IMR-90 (cell line): ENCODE measurements around the gene MRC2. TPM values are rescaled to one million over a fixed set of nuclear protein-coding genes. Genes with fewer than 3 reads are reported as not detected.
A peak's percentile ranks its signal among the peaks of the same experiment; 100 is the strongest.

Experiments used
- ATAC-seq: fragments of 200-7000 bp; cut with Tn5 transposase; 2 replicates; pipeline ENCODE4 v1.9.1; 2020; ENCODE audit warnings: low read depth, mild to moderate bottlenecking, moderate library complexity
- BruUV-seq: library from RNA; stranded (reverse); fragments of 400-500 nt; replicated peaks from 2 replicates; lab custom pipeline; 2021; lab: Mats Ljungman, UMichigan
- CTCF ChIA-PET: fragments of 300-600 bp; formaldehyde crosslinking; extraction: SDS; loops from one replicate; lab custom pipeline; 2021; ENCODE audit warnings: antibody characterized with exemption; lab: Yijun Ruan, JAX
- POLR2A ChIA-PET: fragments of 300-600 bp; sonication (Branson Sonifier 250); formaldehyde crosslinking; loops from one replicate; lab custom pipeline; 2022; ENCODE audit warnings: antibody characterized with exemption; ENCODE audit not compliant: unreplicated experiment; lab: Charles Lee
- DNase-seq: peaks from one replicate; pipeline ENCODE4 v3.0.0; 2013
- H2AFZ ChIP-seq: replicated peaks from 2 replicates; pipeline ENCODE3; 2013; ENCODE audit warnings: low read length, mild to moderate bottlenecking; ENCODE audit not compliant: poor library complexity
- H2AK5ac ChIP-seq: 2 replicates; pipeline ENCODE4 v1.6.1; 2013; ENCODE audit warnings: low read depth, low read length, inconsistent platforms
- H2AK9ac ChIP-seq: replicated peaks from 2 replicates; pipeline ENCODE3; 2013; ENCODE audit warnings: mild to moderate bottlenecking, low read depth, low read length, moderate library complexity; ENCODE audit not compliant: poor library complexity
- H2BK120ac ChIP-seq: 2 replicates; pipeline ENCODE4 v1.6.1; 2013; ENCODE audit warnings: low read depth, low read length, inconsistent platforms
- H2BK15ac ChIP-seq: 3 replicates; pipeline ENCODE4 v1.6.1; 2013; ENCODE audit warnings: low read depth, low read length, inconsistent platforms
- H2BK20ac ChIP-seq: 2 replicates; pipeline ENCODE4 v1.6.1; 2013; ENCODE audit warnings: low read depth, mild to moderate bottlenecking, inconsistent platforms, low read length, moderate library complexity
- H2BK5ac ChIP-seq: 2 replicates; pipeline ENCODE4 v1.6.1; 2013; ENCODE audit warnings: mild to moderate bottlenecking, low read depth, low read length, inconsistent platforms; ENCODE audit not compliant: poor library complexity, severe bottlenecking
- H3K14ac ChIP-seq: replicated peaks from 2 replicates; pipeline ENCODE4 v1.6.1; 2013; ENCODE audit warnings: low read depth, low read length, inconsistent platforms
- H3K18ac ChIP-seq: 2 replicates; pipeline ENCODE4 v1.6.1; 2013; ENCODE audit warnings: low read depth, low read length, control low read depth
- H3K23ac ChIP-seq: 2 replicates; pipeline ENCODE4 v1.6.1; 2013; ENCODE audit warnings: low read depth, low read length, inconsistent platforms
- H3K27ac ChIP-seq: 2 replicates; pipeline ENCODE4 v1.5.1; 2013; ENCODE audit warnings: mild to moderate bottlenecking, control low read depth, low read length; ENCODE audit not compliant: insufficient read depth
- H3K27me3 ChIP-seq: 2 replicates; pipeline ENCODE4 v1.6.1; 2013; ENCODE audit warnings: low read length; ENCODE audit not compliant: control insufficient read depth, insufficient read depth
- H3K36me3 ChIP-seq: 2 replicates; pipeline ENCODE4 v1.6.1; 2013; ENCODE audit warnings: low read length, mixed read lengths; ENCODE audit not compliant: control insufficient read depth, insufficient read depth
- H3K4ac ChIP-seq: 2 replicates; pipeline ENCODE4 v1.6.1; 2013; ENCODE audit warnings: low read depth, low read length, inconsistent platforms
- H3K4me1 ChIP-seq: 2 replicates; pipeline ENCODE4 v1.6.1; 2013; ENCODE audit warnings: low read length, mixed read lengths; ENCODE audit not compliant: control insufficient read depth, insufficient read depth
- H3K4me2 ChIP-seq: 2 replicates; pipeline ENCODE4 v1.6.1; 2013; ENCODE audit warnings: low read depth, mild to moderate bottlenecking, control low read depth, low read length, moderate library complexity
- H3K4me3 ChIP-seq: 2 replicates; pipeline ENCODE4 v1.5.1; 2013; ENCODE audit warnings: low read depth, mild to moderate bottlenecking, control low read depth, low read length, moderate library complexity; ENCODE audit not compliant: insufficient read depth
- H3K56ac ChIP-seq: 2 replicates; pipeline ENCODE4 v1.6.1; 2013; ENCODE audit warnings: low read length, inconsistent platforms; ENCODE audit not compliant: insufficient read depth; ENCODE audit errors: extremely low read depth
- H3K79me1 ChIP-seq, 2 experiments: 2 replicates each; pipeline ENCODE4 v1.6.1; 2013; ENCODE audit warnings: low read length in 2 of 2, inconsistent platforms in 1 of 2, low read depth in 1 of 2
- H3K9ac ChIP-seq: 2 replicates; pipeline ENCODE4 v1.6.1; 2013; ENCODE audit warnings: low read depth, low read length, control low read depth
- H3K9me1 ChIP-seq: 2 replicates; pipeline ENCODE4 v1.6.1; 2013; ENCODE audit warnings: low read length, inconsistent platforms; ENCODE audit not compliant: insufficient read depth
- H3K9me3 ChIP-seq: 2 replicates; pipeline ENCODE4 v1.6.1; 2013; ENCODE audit warnings: low read length; ENCODE audit not compliant: control insufficient read depth, insufficient read depth
- H4K20me1 ChIP-seq: 2 replicates; pipeline ENCODE4 v1.6.1; 2013; ENCODE audit warnings: low read length, inconsistent platforms; ENCODE audit not compliant: insufficient read depth
- H4K5ac ChIP-seq: 2 replicates; pipeline ENCODE4 v1.6.1; 2013; ENCODE audit warnings: mild to moderate bottlenecking, low read depth, low read length, control low read depth
- H4K8ac ChIP-seq, 2 experiments: 2 replicates each; pipeline ENCODE4 v1.6.1; 2013; ENCODE audit warnings: low read depth in 2 of 2, low read length in 2 of 2, control low read depth in 1 of 2, inconsistent platforms in 1 of 2
- H4K91ac ChIP-seq: 2 replicates; pipeline ENCODE4 v1.6.1; 2013; ENCODE audit warnings: low read depth, low read length, inconsistent platforms; ENCODE audit not compliant: insufficient read depth
- BHLHE40 ChIP-seq: fragments of 150-350 bp; IDR thresholded peaks from 2 replicates; pipeline ENCODE4 v1.6.1; 2016; ENCODE audit warnings: mild to moderate bottlenecking, low read depth, low read length
- CEBPB ChIP-seq: IDR thresholded peaks from 2 replicates; pipeline ENCODE4 v1.6.1; 2012; ENCODE audit warnings: low read depth, low read length, improper control_type of control experiment
- MAFK ChIP-seq: IDR thresholded peaks from 2 replicates; pipeline ENCODE4 v1.6.1; 2012; ENCODE audit warnings: low read depth, low read length, improper control_type of control experiment
- MAZ ChIP-seq: IDR thresholded peaks from 2 replicates; pipeline ENCODE4 v1.6.1; 2012; ENCODE audit warnings: low read depth, mild to moderate bottlenecking, low read length, improper control_type of control experiment, moderate library complexity, borderline replicate concordance
- MXI1 ChIP-seq: IDR thresholded peaks from 2 replicates; pipeline ENCODE4 v1.6.1; 2012; ENCODE audit warnings: low read depth, mild to moderate bottlenecking, low read length, moderate library complexity, borderline replicate concordance
- NFE2L2 ChIP-seq: fragments of 150-350 bp; IDR thresholded peaks from 2 replicates; pipeline ENCODE4 v1.6.1; 2016; ENCODE audit warnings: low read depth, mild to moderate bottlenecking, low read length
- POLR2A ChIP-seq: IDR thresholded peaks from 2 replicates; pipeline ENCODE4 v1.6.1; 2012; ENCODE audit warnings: mild to moderate bottlenecking, low read depth, low read length
- RCOR1 ChIP-seq: IDR thresholded peaks from 2 replicates; pipeline ENCODE4 v1.6.1; 2012; ENCODE audit warnings: mild to moderate bottlenecking, low read length, improper control_type of control experiment; ENCODE audit not compliant: insufficient replicate concordance
- SMC3 ChIP-seq: fragments of 150-350 bp; IDR thresholded peaks from 2 replicates; pipeline ENCODE4 v1.6.1; 2016; ENCODE audit warnings: low read depth, mild to moderate bottlenecking, antibody characterized with exemption, low read length, moderate library complexity
- WGBS, 2 experiments: methylation state at CpG; one replicate each; pipeline versions ENCODE4 v1.1.5 to v1.1.7; 2013; ENCODE audit warnings: missing lambda C conversion rate in 2 of 2; ENCODE audit not compliant: insufficient read length in 1 of 2; ENCODE audit errors: extremely low coverage in 2 of 2; 5-methylcytosine and 5-hydroxymethylcytosine counted together
- dilution Hi-C: fragments of 300-500 bp; cut with HindIII; formaldehyde crosslinking; loops from one replicate; pipeline ENCODE4 v1.14.3; 2018; ENCODE audit warnings: low sequenced_read_pairs; ENCODE audit not compliant: unreplicated experiment
- in situ Hi-C: fragments of 300-500 bp; cut with MboI; formaldehyde crosslinking; loops from 3 replicates; pipeline ENCODE4 v1.14.3; 2019; ENCODE audit warnings: low sequenced_read_pairs, inconsistent platforms, mixed read lengths
- intact Hi-C: fragments of 100-400 bp; cut with micrococcal nuclease; formaldehyde crosslinking; loops from 2 replicates; pipeline ENCODE4 v1.10.0; 2022
- polyA plus RNA-seq, 3 experiments: library from polyadenylated mRNA; depleted of rRNA; stranded (reverse); fragments of >200 nt; gene quantifications; 2 replicates each; pipeline ENCODE4 v1.2.3, GENCODE V29; 2012; ENCODE audit warnings: low replicate concordance in 1 of 3
- total RNA-seq: library from RNA; depleted of rRNA; stranded (reverse); fragments of >200 nt; gene quantifications from 2 replicates; pipeline ENCODE4 v1.2.3, GENCODE V29; 2012
- TF ChIP-seq, protein P1 (sequence below): conservative IDR thresholded peaks from 2 replicates; pipeline ENCODE4 v1.5.1; 2012; ENCODE audit warnings: mild to moderate bottlenecking, low read depth, low read length, improper control_type of control experiment
- TF ChIP-seq, protein P2 (sequence below): fragments of 150-350 bp; IDR thresholded peaks from 2 replicates; pipeline ENCODE4 v1.6.1; 2017; ENCODE audit warnings: mild to moderate bottlenecking, antibody characterized with exemption, low read length, low read depth

The MRC2 gene
- total and polyA plus RNA-seq, 2 of the 4 experiments (the other 2 are of a cell fraction): 39.3 to 137 TPM

GRCh38 chr17:62616993-62617893, 10.2 kb upstream of the MRC2 start (continued):
- TF ChIP-seq CEBPB: no peak

DNA sequence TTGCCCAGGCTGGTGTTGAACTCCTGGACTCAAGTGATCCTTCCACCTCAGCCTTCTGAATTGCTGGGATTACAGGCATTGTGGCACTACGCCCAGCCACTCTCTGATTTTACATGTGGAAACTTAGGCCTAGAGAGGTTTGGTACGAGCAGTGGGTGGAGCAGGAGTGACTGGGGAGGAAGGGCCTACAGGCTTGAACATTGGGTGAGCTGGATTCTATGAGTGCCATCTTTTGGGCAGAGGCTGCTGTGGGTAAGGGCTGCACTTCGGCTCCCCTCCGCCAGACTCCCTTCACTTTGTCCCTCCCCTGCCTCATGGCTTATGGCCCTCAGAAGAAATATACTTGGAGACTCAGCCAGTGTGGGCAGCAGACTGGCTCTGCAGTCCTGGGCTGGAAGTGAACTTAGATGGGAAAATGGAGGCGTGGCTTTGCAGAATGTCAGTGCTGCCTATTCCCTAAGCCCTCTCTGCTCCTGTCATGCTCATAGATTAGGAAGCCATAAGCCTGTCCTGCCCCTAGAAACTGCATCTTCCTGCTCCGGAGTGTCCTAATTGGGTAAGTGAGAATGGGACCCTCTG, 9.5 kb upstream of the MRC2 start:
- H3K9ac ChIP-seq: no peak overlapping the region

More for the DNA sequence above, 9.5 kb upstream of the MRC2 start:
- peaks cover 6% of the 10 kb centered on the region for H3K4me1 ChIP-seq
- H4K91ac ChIP-seq: no peak overlapping the region
- peaks cover 9% of the 10 kb centered on the region; the same call in 1 of the 2 replicates for H3K36me3 ChIP-seq
- H3K18ac ChIP-seq: no peak overlapping the region
- no peak overlapping the region for H2BK120ac ChIP-seq
- no peak for TF ChIP-seq SMC3
- TF ChIP-seq, protein P1, sequence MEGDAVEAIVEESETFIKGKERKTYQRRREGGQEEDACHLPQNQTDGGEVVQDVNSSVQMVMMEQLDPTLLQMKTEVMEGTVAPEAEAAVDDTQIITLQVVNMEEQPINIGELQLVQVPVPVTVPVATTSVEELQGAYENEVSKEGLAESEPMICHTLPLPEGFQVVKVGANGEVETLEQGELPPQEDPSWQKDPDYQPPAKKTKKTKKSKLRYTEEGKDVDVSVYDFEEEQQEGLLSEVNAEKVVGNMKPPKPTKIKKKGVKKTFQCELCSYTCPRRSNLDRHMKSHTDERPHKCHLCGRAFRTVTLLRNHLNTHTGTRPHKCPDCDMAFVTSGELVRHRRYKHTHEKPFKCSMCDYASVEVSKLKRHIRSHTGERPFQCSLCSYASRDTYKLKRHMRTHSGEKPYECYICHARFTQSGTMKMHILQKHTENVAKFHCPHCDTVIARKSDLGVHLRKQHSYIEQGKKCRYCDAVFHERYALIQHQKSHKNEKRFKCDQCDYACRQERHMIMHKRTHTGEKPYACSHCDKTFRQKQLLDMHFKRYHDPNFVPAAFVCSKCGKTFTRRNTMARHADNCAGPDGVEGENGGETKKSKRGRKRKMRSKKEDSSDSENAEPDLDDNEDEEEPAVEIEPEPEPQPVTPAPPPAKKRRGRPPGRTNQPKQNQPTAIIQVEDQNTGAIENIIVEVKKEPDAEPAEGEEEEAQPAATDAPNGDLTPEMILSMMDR: no peak
- TF ChIP-seq NFE2L2: no peak
- no peak for TF ChIP-seq MAFK
- no peak for TF ChIP-seq RCOR1
- no peak for TF ChIP-seq BHLHE40
- no peak for TF ChIP-seq MXI1
- no peak for TF ChIP-seq MAZ
- TF ChIP-seq, protein P2, sequence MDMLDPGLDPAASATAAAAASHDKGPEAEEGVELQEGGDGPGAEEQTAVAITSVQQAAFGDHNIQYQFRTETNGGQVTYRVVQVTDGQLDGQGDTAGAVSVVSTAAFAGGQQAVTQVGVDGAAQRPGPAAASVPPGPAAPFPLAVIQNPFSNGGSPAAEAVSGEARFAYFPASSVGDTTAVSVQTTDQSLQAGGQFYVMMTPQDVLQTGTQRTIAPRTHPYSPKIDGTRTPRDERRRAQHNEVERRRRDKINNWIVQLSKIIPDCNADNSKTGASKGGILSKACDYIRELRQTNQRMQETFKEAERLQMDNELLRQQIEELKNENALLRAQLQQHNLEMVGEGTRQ: no peak
- TF ChIP-seq POLR2A: no peak
- TF ChIP-seq CEBPB: no peak
- in situ Hi-C loops (no loop called here), dilution Hi-C loops (no loop called here), intact Hi-C loops (no loop called here)
- DNase-seq: peak; percentile 41
- no peak overlapping the region for H3K23ac ChIP-seq
- H3K4ac ChIP-seq: no peak overlapping the region
- no peak overlapping the region for H3K27ac ChIP-seq
- no peak overlapping the region for H3K14ac ChIP-seq
- H3K9me3 ChIP-seq: no peaks in the 10 kb centered on the region
- H2BK5ac ChIP-seq: no peak overlapping the region
- H3K4me3 ChIP-seq: no peak overlapping the region
- H3K4me2 ChIP-seq: no peak overlapping the region
- no peaks in the 10 kb centered on the region; the same call in none of the 2 replicates for H4K20me1 ChIP-seq
- 0 out of 2 replicates have a peak overlapping the region, but pooled peaks have one; percentile 15 for H2AK5ac ChIP-seq
- H3K27me3 ChIP-seq: no peaks in the 10 kb centered on the region
- peak overlapping the region; percentile 60 for H2AK9ac ChIP-seq
- POLR2A ChIA-PET: no interaction called here
- WGBS, 2 experiments: 83% methylated on average over 2 of the region's 6 CpGs; no CpG with 5 or more reads in 1 of the 2 experiments
- H3K79me1 ChIP-seq: peaks cover 6 to 41% of the 10 kb centered on the region in 2 experiments; a peak in 3 of 4 replicates
- H4K5ac ChIP-seq: no peak overlapping the region
- peaks cover 22% of the 10 kb centered on the region for H3K9me1 ChIP-seq
- no peak overlapping the region for H4K8ac ChIP-seq
- no TSS peak for BruUV-seq
- ATAC-seq: peak; percentile 29; the same call in 1 of the 2 replicates
- H2BK15ac ChIP-seq: no peak overlapping the region
- CTCF ChIA-PET: no interaction called here
- H3K56ac ChIP-seq: no peak overlapping the region
- no peak overlapping the region for H2BK20ac ChIP-seq
- no peak overlapping the region for H2AFZ ChIP-seq
